Kidney (tissue), 14 donors: ENCODE results near the gene PRKN. TPM values are rescaled to one million over a fixed set of nuclear protein-coding genes. Genes with fewer than 3 reads are reported as not detected.
A peak's percentile ranks its signal among the peaks of the same experiment; 100 is the strongest.

ENCODE experiments used
- DNase-seq, 5 donors: peaks; one replicate each; pipeline ENCODE4 v3.0.0-alpha.2; 2013 to 2020
- FAIRE-seq: peaks from 2 replicates; lab custom pipeline; 2012; peaks lifted over from hg19 to GRCh38; lab: Jason Lieb, UNC
- H3K27ac ChIP-seq, 2 donors: one replicate each; pipeline ENCODE4 v1.7.0; 2013; ENCODE audit warnings: low read depth in 2 of 2, low read length in 2 of 2, inconsistent platforms in 1 of 2
- H3K27me3 ChIP-seq: one replicate; pipeline ENCODE4 v1.7.1; 2013; ENCODE audit warnings: low read length, inconsistent platforms; ENCODE audit not compliant: control insufficient read depth, insufficient read depth
- H3K36me3 ChIP-seq, 3 donors: one replicate each; pipeline versions ENCODE4 v1.7.0 to v1.7.1; 2013; ENCODE audit warnings: low read length in 3 of 3, control low read depth in 1 of 3, inconsistent platforms in 1 of 3; ENCODE audit not compliant: insufficient read depth in 3 of 3, control insufficient read depth in 2 of 3
- H3K4me1 ChIP-seq, 3 donors: one replicate each; pipeline versions ENCODE4 v1.7.0 to v1.7.1; 2013; ENCODE audit warnings: low read length in 3 of 3, inconsistent platforms in 1 of 3, low read depth in 1 of 3; ENCODE audit not compliant: control insufficient read depth in 2 of 3, insufficient read depth in 2 of 3
- H3K4me3 ChIP-seq, 3 donors: one replicate each; pipeline versions ENCODE4 v1.7.0 to v1.8.1; 2013; ENCODE audit warnings: low read length in 3 of 3, control low read depth in 1 of 3, inconsistent platforms in 1 of 3
- H3K9ac ChIP-seq, 3 donors: one replicate each; pipeline versions ENCODE4 v1.7.0 to v1.7.1; 2013; ENCODE audit warnings: low read length in 3 of 3, control low read depth in 1 of 3, inconsistent platforms in 1 of 3
- H3K9me3 ChIP-seq, 3 donors: one replicate each; pipeline versions ENCODE4 v1.7.0 to v1.7.1; 2013; ENCODE audit warnings: low read length in 3 of 3, control low read depth in 1 of 3, inconsistent platforms in 1 of 3; ENCODE audit not compliant: control insufficient read depth in 2 of 3, insufficient read depth in 1 of 3
- CTCF ChIP-seq: IDR thresholded peaks from 3 replicates; pipeline ENCODE4 v1.5.1; 2012; ENCODE audit warnings: mild to moderate bottlenecking, moderate library complexity, borderline replicate concordance; ENCODE audit not compliant: insufficient read depth; ENCODE audit errors: extremely low read depth
- intact Hi-C: fragments of 100-400 bp; cut with DNase I; formaldehyde crosslinking; loops from one replicate; pipeline ENCODE4 v1.11.1; 2022
- polyA plus RNA-seq: library from polyadenylated mRNA; stranded (reverse); fragments of 350-450 nt; fragmentation: Illumina TruSeq; extraction: RNeasy Lipid Tissue Mini Kit (QIAGEN cat#74804); gene quantifications from one replicate; pipeline ENCODE4 v1.2.3, GENCODE V29; 2014; ENCODE audit warnings: low read depth, low replicate concordance; ENCODE audit not compliant: insufficient read depth
- total RNA-seq: library from RNA; stranded (reverse); fragmentation: NEBNext Ultra II Directional; extraction: Animal tissue kit (Norgen Biotek cat#: 25700); gene quantifications from one replicate; pipeline ENCODE4 v1.2.1, GENCODE V29; 2021
- donor health status: control.
- donor health status: control.
- donor health status: control.
- donor health status: control.
- donor health status: control.
- donor health status: DM: yes; HTN: yes; CAD: no.
- donor health status: Normal renal cell carcinoma (clear cell type).

The PRKN gene
- total and polyA plus RNA-seq, 2 donors from 2014 or later, result 8.6 to 10.4 TPM

GRCh38 chr6:161660666-161661571, 1066.6 kb downstream of the PRKN start:
- Histone ChIP-seq H3K27ac (no peak overlapping the region), H3K9me3 (peaks cover 0 to 2% (median 0%) of the 10 kb centered on the region in 3 donors)

GRCh38 chr6:161658211-161658610, 1069.4 kb downstream of the PRKN start:
- H3K9me3 ChIP-seq, result peaks cover 0 to 2% (median 0%) of the 10 kb centered on the region in 3 donors
- no peaks in the 10 kb centered on the region for H3K36me3 ChIP-seq
- H3K4me3 ChIP-seq, result no peak overlapping the region
- intact Hi-C loops, result no loop called here
- TF ChIP-seq CTCF, result no peak
- no peak overlapping the region for H3K9ac ChIP-seq
- DNase-seq (peak in 2 of 5 donors; percentile 78 to 82), FAIRE-seq (peak; percentile 78)
- peak overlapping the region in 1 of 2 donors; percentile 53 for H3K27ac ChIP-seq
- H3K27me3 ChIP-seq, result no peaks in the 10 kb centered on the region
- H3K4me1 ChIP-seq, result peaks cover 5 to 12% (median 10%) of the 10 kb centered on the region in 3 donors

More at GRCh38 chr6:161660666-161661571, 1066.6 kb downstream of the PRKN start:
- FAIRE-seq, result no peak
- no peak overlapping the region for H3K4me3 ChIP-seq
- intact Hi-C loops, result no loop called here
- no peaks in the 10 kb centered on the region for H3K36me3 ChIP-seq
- no peak for DNase-seq
- no peak overlapping the region for H3K9ac ChIP-seq
- H3K4me1 ChIP-seq, result peaks cover 5 to 10% (median 6%) of the 10 kb centered on the region in 3 donors
- no peaks in the 10 kb centered on the region for H3K27me3 ChIP-seq
- TF ChIP-seq CTCF, result no peak

GRCh38 chr6:161654209-161654608, 1073.4 kb downstream of the PRKN start:
- Histone ChIP-seq H3K27me3 (no peaks in the 10 kb centered on the region), H3K9me3 (peaks cover 0 to 5% (median 0%) of the 10 kb centered on the region in 3 donors), H3K4me3 (no peak overlapping the region), H3K9ac (no peak overlapping the region), H3K4me1 (peaks cover 5 to 12% (median 5%) of the 10 kb centered on the region in 3 donors), H3K27ac (no peak overlapping the region), H3K36me3 (no peaks in the 10 kb centered on the region)
- no peak for TF ChIP-seq CTCF
- intact Hi-C loops, result no loop called here
- no peak for FAIRE-seq
- no peak for DNase-seq
